GM21737 (cell line): ENCODE data around the gene SYT13.
"Not testable (repeated sequence)": the region's sequence is repeated elsewhere in the genome, so short reads cannot be mapped to it uniquely, and the experiment has no call there.

Experiments
- ATAC-seq: cut with Tn5 transposase; IDR thresholded peaks from one replicate; pipeline ENCODE4 v1.9.1; 2021; ENCODE audit warnings: mild to moderate bottlenecking, moderate library complexity; ENCODE audit not compliant: unreplicated experiment

The SYT13 gene

GRCh38 chr11:45250035-45250718 is 36.0 kb downstream of the SYT13 start:
- no peak for ATAC-seq

GRCh38 chr11:45249372-45249771 is 36.8 kb downstream of the SYT13 start:
- ATAC-seq, result not testable (repeated sequence)

DNA sequence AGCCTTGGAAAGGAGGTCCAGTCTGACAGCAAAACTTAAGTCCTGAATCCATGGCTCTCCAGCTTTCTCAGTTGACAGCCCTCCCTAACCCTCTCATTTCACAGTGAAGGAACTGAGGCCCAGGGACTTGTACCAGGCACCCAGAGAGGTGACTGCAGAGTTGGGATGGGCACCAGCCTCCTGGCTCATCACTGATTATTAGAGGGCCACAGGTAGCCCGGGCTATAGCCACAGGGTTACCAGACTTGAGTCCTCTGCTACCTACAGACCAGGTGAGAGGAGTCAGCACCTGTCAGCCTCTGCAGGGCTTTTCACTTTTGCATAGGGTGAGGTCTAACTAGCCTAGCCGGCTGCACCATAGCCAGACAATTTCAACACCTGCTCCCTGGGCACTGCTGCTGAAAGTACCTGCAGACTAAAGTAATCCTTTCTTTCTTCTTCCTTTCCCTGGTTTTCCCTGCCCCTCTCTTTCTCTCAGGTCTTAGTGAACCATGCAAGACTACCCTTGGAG is 37.6 kb downstream of the SYT13 start:
- ATAC-seq, result no peak

- ATAC-seq, result no peak
These were observed 38.7 kb downstream of the SYT13 start for GRCh38 chr11:45247433-45247832.

DNA sequence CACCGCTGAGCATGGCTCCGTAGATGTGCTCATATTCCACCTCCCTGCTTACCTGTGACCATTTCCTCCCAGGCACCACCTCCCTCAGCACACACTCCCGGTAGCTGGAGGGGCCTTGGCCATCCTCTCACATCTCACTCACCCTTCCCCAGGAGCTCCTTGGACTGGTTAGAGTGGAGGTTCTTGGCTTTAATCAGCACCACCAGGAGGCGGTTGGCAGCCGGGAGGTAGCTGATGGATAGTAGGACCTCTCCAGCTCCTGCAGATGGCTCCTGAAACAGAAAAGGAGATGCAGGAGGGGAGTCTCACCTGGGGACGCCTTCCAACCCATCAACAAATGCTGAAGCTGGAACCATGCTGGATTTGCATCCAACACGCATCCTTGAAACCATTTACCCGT is 39.9 kb downstream of the SYT13 start:
- ATAC-seq, result no peak

DNA sequence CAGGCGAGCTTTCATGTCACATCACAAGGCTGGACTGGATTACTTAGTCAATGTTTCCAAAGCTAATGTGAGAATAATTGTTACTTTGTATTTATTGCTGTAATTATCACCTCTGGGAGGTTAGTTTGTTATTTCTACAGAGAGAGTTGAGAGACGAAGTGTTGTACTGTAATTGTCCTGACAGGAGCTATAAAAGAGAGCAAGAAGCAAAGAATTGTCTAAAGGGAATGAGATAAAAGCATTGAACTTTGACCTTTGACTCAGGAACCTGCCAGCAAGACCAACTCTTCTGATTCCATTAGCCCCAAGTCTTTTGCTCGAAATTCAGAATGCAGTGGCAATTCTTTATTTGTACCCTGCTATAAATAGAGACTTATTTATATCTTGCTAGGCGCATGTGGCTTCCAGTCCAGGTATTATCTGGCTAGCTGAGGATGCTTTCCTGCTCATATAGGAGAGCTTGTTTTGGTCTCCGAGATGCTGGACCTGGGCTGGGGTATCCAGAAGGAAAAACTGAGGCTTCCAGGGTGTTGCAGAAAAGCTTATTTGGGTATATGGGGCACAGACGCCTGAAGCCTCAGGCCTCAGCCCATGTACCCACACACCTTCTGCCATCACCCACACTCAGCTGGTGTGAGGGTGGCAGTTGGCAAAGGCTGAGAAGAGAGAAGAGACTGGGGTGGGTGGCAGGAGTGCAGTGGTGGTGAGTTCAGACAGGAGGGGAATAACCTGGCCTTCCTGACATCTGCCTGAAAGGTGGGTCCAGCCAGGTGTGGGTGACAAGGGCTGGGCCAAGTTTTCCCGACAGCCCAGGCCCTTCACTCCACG is 40.7 kb downstream of the SYT13 start:
- no peak for ATAC-seq

GRCh38 chr11:45243967-45244366 is 42.2 kb downstream of the SYT13 start:
- no peak for ATAC-seq

- ATAC-seq, result no peak
These were observed 46.4 kb downstream of the SYT13 start for GRCh38 chr11:45239733-45240132.

DNA sequence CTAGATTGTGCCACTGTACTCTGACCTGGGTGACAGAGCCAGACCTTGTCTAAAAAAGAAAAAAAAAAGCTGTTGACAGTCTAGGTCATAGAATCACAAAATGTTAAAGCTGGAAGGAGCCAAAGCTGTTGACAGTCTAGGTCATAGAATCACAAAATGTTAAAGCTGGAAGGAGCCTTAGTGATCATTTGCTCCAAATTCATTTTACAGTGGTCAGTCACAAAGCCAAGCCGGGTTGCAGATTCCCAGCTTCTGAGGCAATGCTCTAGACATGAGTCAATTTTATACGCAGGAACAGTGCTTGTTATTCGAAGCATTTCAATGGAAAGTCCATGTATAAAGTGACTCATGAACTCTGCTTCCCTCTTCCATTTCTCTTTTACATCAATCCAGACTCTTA is 47.4 kb downstream of the SYT13 start:
- no peak for ATAC-seq

- ATAC-seq, result no peak
These were observed 48.3 kb downstream of the SYT13 start for GRCh38 chr11:45237711-45238315.

DNA sequence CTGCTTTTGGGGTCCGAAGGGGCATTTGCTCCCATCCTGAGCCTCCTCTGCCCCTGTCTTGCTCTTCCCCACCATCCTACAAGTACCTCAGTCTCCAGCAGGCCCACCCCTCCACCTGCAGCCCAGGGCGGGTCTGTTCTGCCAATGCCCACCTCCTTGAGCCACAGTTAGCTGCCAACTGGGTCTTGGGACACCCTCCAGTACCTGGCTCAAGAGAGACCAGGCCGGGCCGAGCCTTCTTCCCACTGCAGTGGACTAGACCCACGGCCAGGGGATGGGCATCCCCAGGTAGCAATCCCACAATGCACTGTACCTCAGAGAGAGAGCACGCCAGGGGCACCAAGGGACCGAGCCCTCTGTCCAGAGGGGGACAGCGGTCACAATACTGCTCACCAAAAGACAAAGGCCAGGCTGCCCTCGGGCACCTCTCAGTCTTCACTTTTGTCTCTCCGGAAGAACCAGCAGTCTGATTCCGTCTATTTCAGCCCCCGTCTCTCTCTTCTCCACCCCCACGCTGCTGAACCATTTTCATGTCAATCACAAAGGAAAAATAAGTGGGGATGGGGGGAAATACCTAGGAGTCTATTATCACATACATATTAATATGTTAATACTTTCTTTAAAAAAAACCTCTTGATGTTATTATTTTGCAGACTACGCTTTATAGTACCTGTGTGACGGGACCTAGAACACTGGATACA is 51.7 kb downstream of the SYT13 start:
- no peak for ATAC-seq

DNA sequence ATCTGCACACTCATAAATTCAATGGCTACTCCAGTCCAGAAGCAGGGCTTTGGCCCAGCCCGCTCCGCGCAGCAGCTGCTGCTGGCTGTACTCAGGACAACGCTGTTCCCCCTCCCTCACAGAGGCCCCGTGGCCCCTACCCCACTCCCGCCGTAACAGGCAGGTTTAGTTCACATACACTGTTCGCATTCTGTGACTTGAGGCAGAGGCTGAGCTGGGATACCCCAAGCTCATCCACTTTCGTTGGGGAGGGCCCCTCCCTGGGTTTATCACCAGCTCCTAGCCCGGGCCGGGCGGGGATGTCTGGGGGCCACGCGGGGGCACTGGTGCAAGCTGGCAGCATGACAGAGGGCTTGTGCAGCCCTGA is 52.4 kb downstream of the SYT13 start:
- no peak for ATAC-seq

GRCh38 chr11:45233121-45233803 is 52.9 kb downstream of the SYT13 start:
- no peak for ATAC-seq

- ATAC-seq, result no peak
These were observed 53.6 kb downstream of the SYT13 start for GRCh38 chr11:45232341-45233080.

- no peak for ATAC-seq
These were observed 56.6 kb downstream of the SYT13 start for GRCh38 chr11:45229401-45230020.

- ATAC-seq, result no peak
These were observed 58.3 kb downstream of the SYT13 start for GRCh38 chr11:45227836-45228235.

GRCh38 chr11:45226901-45227300 is 59.2 kb downstream of the SYT13 start:
- no peak for ATAC-seq

DNA sequence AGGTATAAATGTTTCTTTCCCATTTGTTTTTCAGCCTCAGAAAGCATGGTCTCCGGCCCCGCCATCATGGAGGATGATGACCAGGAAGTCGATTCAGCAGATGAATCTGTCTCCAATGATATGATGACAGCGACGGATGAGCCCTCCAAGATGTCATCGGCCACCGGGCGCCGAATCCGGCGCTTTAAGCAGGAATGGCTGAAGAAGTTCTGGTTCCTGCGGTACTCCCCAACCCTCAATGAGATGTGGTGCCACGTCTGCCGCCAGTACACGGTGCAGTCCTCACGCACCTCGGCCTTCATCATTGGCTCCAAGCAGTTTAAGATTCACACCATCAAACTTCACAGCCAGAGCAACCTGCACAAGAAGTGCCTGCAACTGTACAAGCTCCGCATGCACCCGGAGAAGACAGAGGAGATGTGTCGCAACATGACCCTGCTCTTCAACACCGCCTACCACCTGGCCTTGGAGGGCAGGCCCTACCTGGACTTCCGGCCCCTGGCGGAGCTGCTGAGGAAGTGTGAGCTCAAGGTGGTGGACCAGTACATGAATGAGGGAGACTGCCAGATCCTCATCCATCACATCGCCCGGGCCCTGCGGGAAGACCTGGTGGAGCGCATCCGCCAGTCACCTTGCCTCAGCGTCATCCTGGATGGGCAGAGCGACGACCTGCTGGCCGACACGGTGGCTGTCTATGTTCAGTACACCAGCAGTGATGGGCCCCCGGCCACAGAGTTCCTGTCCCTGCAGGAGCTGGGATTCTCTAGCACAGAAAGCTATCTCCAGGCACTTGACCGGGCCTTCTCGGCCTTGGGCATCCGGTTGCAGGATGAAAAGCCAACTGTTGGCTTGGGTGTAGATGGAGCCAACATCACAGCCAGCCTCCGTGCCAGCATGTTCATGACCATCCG is 59.9 kb downstream of the SYT13 start:
- no peak for ATAC-seq
